Measurements from ENCODE around the gene C3orf38.
"Not testable (repeated sequence)": the region's sequence is repeated elsewhere in the genome, so short reads cannot be mapped to it uniquely, and the experiment has no call there.

C3orf38 gene

GRCh38 chr3:88149509-88150362, at the start of gene C3orf38:
C3orf38 (plus strand) TSS chr3:88149959; CDS start chr3:88150053, 94 bp downstream.
- peak; percentile 57 for DNase-seq (ENCODE audit: low read depth, low spot score)

GRCh38 chr3:88101142-88101541, 48.6 kb upstream of the C3orf38 start:
- no peak for DNase-seq (ENCODE audit: low read depth, low spot score)

GRCh38 chr3:88105325-88105724, 44.4 kb upstream of the C3orf38 start:
- no peak for DNase-seq (ENCODE audit: low read depth, low spot score)

GRCh38 chr3:88112289-88112688, 37.5 kb upstream of the C3orf38 start:
- DNase-seq (ENCODE audit: low read depth, low spot score), result no peak

GRCh38 chr3:88113311-88114162, 36.2 kb upstream of the C3orf38 start:
- peak; percentile 33 for DNase-seq (ENCODE audit: low read depth, low spot score)

- DNase-seq (ENCODE audit: low read depth, low spot score), result no peak
These were observed 34.7 kb upstream of the C3orf38 start for GRCh38 chr3:88114878-88115549.

- no peak for DNase-seq (ENCODE audit: low read depth, low spot score)
These were observed 32.1 kb upstream of the C3orf38 start for GRCh38 chr3:88117683-88118082.

GRCh38 chr3:88118603-88119002, 31.2 kb upstream of the C3orf38 start:
- not testable (repeated sequence) for DNase-seq (ENCODE audit: low read depth, low spot score)

- no peak for DNase-seq (ENCODE audit: low read depth, low spot score)
These were observed 26.2 kb upstream of the C3orf38 start for GRCh38 chr3:88123526-88123925.

- DNase-seq (ENCODE audit: low read depth, low spot score), result no peak
These were observed 18.1 kb upstream of the C3orf38 start for GRCh38 chr3:88131695-88132094.

GRCh38 chr3:88132894-88133293, 16.9 kb upstream of the C3orf38 start:
- no peak for DNase-seq (ENCODE audit: low read depth, low spot score)

- DNase-seq (ENCODE audit: low read depth, low spot score), result no peak
These were observed 16.0 kb upstream of the C3orf38 start for GRCh38 chr3:88133711-88134263.

GRCh38 chr3:88137836-88138235, 11.9 kb upstream of the C3orf38 start:
- DNase-seq (ENCODE audit: low read depth, low spot score), result no peak

- no peak for DNase-seq (ENCODE audit: low read depth, low spot score)
These were observed 8.2 kb upstream of the C3orf38 start for GRCh38 chr3:88141458-88142083.

GRCh38 chr3:88142094-88142624, 7.6 kb upstream of the C3orf38 start:
- DNase-seq (ENCODE audit: low read depth, low spot score), result no peak

- DNase-seq (ENCODE audit: low read depth, low spot score), result no peak
These were observed 2.5 kb upstream of the C3orf38 start for GRCh38 chr3:88147261-88147660.

GRCh38 chr3:88148651-88149050, 1.1 kb upstream of the C3orf38 start:
- DNase-seq (ENCODE audit: low read depth, low spot score), result no peak

GRCh38 chr3:88149101-88149508, 654 bp upstream of the C3orf38 start:
- DNase-seq (ENCODE audit: low read depth, low spot score), result no peak

- DNase-seq (ENCODE audit: low read depth, low spot score), result peak; percentile 5
These were observed 612 bp downstream of the C3orf38 start for GRCh38 chr3:88150371-88150770.

GRCh38 chr3:88150806-88151205, 1.0 kb downstream of the C3orf38 start:
- DNase-seq (ENCODE audit: low read depth, low spot score), result no peak

GRCh38 chr3:88151358-88151757, 1.6 kb downstream of the C3orf38 start:
- DNase-seq (ENCODE audit: low read depth, low spot score), result no peak

Data from activated CD4-positive, CD25-positive, alpha-beta regulatory T cell treated with anti-CD3 and anti-CD28 coated beads, Interleukin-2, amount 50 U/mL, for 16 hours (primary cell).